Measurements from ENCODE around the gene ORAI1.

DNA sequence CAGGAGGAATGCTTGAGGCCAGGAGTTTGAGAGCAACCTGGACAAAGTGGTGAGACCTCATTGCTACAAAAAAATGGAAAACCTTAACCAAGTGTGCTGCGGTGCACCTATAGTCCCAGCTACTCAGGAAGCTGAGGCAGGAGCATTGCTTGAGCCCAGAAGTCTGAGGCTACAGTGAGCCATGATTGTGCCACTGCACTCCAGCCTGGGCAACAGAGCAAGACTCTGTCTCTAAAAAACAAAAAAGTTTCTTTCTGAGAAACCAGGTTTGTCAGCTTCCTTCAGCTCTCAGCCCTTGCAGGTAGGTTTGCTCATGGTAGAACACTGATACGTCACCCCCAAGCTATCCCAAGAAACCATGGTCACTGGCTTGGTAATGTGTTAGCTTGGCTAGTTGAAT is 63.1 kb downstream of the ORAI1 start:
- no peak for TF ChIP-seq CTCF (IDR thresholded peaks at IDR 0.05; ENCODE audit: low read depth, low read length)
- TF ChIP-seq POLR2A (IDR thresholded peaks at IDR 0.05; ENCODE audit: extremely low read depth, insufficient read length): no peak

Data from NB4 (cell line).